NCI-H1436 (cell line): Measurements from ENCODE around the gene SEC16A.

Source experiments
- DNase-seq: peaks from one replicate; lab custom pipeline; 2025; lab: John Stamatoyannopoulos, UW

Gene SEC16A

DNA sequence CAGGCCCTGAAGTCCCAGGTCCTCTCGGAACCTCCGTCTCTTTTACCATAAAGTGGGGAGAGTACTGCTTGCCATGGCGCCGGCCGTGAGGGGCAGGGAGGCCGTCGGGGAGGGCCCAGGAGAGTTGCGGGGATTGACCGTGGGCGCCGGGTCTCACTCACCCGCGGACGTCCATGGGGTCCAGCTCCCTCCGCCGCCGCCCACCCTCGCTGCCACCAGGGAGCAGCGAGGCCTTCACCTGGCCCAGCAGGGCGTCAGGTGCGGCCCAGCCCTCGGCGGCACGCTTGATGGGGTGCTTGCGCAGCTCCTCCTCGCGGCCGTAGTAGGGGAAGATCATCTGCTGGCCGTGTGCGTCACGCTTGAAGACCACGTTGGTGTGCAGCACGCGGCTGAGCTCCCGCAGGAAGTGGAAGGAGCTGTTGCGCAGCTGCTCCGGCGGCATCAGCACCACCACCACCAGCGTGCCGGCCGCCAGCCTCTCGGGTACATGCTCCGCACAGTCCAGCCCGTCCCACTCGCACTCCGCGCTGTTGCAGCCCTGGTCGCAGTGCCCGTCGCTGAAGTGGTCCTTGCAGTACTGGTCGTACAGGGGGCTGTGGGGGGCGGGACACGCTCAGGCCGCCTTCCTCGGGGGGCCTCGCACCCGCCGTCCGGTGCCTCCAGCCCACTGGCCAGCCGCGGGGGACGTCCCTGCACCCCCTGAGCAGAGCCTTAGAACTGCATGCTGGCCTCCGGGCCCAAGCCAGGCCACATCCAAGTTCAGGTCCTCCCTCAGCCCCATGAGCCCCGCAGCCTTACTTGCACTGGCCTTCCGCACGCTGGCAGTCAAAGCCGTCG lies 21.9 kb upstream of the SEC16A start:
- no peak for DNase-seq

DNA sequence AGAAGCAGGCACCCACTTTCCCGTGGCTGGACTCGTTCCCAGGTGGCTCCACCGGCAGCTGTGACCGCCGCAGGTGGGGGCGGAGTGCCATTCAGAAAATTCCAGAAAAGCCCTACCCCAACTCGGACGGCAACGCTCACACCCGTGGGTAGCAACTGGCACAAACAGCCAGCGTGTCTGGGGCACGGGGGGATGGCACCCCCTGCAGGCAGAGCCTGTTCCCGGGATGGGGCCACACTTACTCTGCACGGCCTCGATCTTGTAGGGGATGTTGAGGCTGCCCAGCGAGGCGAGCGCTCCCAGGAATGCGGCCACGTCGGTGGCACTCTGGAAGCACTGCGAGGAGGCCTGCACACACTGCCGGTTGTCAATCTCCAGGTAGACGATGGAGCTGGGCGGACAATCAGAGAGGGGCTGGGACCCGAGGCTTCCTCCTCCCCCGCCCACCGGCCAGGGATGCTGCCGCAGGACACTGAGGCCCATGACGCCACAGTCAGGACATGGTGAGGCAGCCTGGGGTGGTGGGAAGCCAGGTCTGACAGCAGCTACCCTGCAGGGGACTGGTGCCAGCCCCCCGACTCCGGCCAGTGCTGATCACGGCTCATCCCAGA lies 20.2 kb upstream of the SEC16A start:
- no peak for DNase-seq

DNA sequence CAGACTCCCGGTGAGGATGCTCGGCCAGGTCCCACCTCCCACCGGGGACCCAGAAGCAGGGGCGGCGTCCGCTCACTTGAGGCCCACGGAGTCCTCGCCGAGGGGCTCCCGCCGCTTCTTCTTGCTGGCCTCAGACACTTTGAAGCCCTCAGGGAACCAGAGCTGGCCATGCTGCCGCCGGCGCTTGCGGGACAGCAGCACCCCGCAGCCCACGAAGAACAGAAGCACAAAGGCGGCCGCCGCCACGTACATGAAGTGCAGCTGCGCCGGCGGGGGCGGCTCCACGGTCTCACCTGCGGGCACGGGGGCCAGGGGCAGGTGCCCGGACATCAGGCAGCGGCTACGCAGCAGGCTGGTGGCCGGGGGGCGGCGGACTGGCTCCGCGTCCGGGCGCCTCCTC lies 19.4 kb upstream of the SEC16A start:
- no peak for DNase-seq

DNA sequence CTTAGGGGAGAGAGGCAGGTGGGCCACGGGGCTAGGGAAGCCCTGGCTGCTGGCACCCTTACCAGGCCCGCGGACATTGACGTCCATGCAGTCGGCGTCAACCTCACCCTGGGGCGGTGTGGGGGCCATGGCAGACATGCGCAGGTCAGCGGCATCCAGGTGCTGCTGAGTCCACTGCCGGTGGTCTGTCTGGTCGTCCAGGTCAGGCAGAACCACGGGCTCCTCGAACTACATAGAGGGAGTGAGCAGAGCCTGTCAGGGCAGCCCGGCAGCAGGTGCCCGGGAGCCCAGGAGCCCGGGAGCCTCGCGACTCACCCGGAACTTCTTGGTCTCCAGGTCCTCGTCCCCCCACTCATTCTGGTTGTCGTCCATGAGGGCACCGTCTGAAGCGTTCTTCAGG lies 18.8 kb upstream of the SEC16A start:
- DNase-seq, result no peak

DNA sequence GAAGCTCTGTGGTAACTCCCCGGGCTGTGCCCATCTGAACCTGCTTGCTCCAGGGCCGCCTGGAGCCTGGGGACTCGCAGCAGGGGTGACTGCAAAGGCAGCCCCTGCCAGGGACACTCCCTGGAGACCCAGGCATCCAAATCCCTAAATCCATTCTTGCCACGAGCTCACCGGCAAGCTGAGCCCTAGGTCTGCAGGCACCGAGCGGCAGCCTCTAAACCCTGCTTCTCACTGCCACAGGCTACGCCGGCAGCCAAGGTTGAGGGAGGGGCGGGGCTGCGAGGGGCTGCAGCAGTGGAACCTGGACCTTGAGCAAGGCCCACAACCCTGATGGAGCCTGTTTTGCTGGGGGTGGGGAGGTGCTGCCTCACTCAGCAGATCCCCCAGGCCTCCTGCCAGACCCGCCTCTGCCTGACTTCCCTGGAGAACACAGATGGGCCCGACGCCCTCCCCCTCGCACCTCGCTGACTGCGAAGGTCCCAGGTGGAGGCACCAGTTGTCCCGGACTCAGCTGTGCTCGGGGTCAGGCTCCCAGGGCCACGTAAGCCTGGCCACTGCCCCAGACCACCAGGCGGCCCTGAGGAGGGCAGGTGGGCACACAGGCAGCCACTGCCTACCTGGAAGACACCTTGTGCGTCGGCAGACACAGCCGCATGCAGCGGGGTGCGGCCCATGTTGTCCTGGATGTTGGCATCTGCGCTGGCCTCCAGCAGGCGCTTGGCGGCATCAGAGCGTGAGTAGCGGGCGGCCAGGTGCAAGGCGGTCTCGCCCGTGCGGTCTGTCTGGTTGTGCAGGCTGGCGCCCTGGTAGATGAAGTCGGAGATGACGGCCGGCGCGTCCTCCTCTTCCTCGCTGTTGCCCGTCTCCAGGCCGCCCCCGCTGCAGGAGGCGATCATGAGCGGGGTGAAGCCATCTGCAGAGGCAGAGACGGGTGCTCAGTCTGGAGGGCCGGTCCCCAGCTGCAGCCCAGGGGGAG lies 17.4 kb upstream of the SEC16A start:
- no peak for DNase-seq

DNA sequence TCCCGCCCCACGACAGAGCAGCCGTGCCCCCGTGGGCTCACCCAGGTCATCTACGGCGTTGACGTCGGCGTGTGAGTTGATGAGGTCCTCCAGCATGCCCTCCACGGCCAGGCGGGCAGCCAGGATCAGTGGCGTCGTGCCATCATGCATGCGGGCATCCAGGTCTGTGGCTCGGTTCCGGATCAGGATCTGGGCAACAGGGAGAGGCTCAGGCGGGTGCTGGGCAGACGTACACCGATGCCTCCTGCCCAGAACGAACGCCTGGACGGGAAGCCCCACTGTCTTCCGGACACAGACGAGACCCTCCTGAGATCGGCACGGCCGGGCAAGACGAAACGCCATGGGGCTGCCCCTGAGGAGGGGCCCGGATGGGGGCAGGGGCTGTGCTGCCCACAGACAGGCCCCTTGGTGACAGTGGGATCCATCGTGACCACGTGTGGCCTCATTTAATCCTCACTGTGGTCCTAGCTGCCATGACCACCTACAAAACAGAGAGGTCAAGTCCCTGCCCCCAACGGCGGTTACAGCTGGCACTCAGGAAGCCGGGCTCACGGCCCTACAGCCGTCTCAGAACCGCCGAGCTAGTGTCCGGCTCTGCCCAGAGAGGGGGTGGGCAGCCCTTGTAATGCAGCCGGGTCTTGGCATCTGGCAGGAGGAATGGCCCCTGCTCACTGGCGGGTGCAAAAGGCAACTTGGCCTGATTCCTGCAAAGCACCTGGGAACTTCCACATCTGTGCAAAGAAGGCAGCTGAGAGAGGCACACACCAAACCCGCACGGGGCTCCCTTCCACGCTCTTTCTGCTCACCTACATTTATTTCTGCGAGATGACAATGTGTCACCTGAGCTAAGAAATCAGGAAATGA lies 16.5 kb upstream of the SEC16A start:
- no peak for DNase-seq

DNA sequence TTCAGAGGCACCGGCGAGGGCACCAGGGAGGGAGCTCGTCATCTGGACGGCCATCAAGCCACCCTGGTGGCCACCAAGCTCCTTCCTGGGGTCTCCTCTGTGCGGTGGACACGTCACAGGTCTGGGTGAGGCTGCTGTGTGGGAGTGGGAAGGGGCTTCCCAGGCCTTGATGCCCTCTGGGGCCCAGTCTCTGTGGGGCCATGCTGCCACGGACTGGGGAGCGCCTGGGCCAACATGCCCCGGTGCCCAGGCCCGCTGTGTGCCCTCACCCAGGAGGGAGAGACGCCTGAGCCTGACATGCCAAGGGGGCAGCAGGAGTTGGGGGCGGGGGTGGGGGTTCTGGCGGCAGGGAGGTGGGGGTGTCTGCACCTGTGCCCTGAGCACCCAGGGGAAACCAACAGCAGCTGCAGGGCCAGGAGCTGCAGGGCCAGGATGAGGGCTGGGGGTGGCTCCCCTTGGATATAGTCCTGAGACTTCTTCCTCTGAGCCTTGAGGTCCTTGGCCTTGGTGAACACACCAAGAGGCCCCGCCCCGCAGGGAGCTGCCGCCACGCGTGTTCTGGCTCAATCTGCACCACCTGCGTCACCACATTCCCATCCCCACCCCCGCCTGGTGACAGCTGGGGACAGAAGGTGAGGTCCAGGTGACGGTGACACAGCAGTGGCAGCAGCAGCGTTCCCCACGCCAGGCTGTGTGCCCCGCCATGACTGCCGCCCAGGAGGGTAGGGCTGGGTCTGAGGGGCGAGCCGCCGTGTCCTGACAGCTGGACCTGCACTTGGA lies 15.3 kb upstream of the SEC16A start:
- no peak for DNase-seq

DNA sequence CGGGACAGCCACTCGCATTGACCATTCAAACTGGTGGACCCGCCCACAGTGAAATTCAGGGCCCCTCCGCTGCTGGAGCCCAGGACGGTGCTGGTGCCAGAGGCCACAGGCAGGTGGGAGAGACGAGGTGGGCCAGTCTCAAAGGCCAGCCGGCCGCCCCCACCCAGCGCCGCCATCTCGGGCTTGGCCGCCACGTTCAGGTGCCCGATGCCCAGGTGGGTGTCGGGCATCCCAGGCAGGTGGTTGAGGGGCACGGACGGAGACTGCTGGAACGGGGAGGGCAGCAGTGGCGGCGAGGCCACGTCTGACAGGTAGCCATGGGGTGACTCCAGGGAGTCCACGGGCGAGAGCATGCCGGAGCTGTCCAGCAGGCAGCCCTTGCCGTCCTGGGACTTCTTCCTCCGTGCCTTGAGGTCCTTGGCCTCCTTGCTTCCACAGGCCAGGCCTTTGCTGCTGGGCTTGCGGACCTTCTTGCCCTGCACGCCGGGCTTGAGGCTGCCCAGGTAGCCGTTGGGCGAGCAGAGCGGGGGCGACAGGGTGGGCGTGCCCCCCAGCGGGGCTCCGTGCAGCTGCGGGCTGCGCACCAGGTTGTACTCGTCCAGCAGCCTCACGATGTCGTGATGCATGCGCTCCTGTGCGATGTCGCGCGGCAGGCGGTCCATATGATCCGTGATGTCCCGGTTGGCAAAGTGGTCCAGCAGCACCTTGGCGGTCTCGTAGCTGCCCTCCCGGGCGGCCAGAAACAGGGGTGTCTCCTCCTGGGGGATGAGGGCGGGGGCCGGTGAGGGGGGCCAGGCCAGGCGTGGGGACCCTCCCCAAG lies 14.2 kb upstream of the SEC16A start:
- no peak for DNase-seq

DNA sequence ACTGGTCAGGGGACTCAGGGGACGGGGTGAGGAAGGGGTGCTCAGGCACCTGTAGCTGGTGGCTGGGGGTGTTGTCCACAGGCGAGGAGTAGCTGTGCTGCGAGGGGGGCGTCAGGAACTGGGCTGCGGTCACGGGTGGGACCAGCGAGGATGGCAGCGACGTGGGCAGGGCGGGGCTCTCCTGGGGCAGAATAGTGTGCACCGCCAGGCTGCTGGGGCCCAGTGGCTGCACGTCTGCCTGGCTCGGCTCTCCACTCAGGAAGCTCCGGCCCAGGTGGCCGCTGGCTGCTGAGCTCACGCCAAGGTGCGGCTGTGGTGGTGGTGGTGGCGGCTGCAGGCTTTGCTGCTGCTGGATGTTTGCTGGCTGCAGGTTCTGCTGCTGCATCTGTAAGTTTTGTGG lies 13.3 kb upstream of the SEC16A start:
- no peak for DNase-seq

DNA sequence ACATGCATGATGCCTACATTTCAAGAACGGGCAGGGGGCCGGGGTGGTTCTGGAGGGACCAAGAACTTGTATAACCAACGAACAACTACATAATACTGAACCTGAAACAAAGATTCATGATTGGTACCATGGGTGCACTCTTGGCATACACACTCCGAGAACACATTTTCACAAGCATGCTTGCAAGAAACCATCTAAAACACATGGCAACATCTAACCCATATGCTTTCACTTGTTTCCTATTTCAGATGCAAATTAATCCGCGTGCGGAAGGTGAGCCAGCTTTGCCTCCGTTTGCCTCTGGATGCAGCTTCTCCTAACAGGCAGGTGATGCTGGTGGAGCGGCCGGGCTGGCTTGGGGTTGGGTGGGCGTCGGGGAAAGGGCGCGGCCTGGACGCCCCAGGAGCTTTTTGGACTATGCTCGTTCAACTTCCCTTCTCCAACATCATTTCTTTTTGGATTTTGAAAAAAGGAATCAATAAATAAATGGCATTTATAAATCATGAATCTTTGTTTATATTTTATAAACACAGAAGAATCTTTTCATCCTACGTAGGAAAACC lies 12.5 kb upstream of the SEC16A start:
- DNase-seq, result no peak

DNA sequence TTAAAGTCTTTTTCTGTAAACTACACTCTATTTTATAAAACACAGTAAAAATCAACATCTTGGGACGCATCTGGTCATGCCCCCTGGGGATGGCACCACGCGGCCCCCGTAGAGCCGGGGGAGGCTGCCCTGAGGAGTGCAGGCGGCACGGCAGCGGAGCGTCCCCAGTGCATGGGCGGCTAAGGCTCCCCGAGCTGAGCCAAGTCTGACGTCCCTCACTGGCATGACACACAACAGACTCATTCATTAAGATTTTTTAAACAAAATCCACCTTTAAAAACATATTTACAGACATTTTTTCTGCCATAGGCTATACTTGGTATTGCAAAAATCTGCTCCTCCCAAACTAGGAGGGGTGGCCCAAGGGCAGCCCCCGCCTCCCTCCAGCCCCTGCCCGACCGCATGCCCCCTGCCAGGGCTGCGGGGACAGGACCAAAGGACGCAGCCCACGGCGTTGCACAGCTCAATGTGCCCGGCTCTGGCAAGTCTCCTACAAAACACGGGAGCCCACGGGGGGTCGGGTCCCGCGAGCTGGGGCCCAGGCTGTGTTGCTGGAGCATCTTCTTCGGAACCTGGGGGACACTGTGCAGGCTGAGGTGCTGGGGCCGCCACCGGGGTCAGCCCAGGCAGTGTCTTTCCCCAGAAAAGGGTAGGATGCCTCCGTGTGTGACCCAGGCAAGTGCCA lies 11.8 kb upstream of the SEC16A start:
- DNase-seq, result no peak

DNA sequence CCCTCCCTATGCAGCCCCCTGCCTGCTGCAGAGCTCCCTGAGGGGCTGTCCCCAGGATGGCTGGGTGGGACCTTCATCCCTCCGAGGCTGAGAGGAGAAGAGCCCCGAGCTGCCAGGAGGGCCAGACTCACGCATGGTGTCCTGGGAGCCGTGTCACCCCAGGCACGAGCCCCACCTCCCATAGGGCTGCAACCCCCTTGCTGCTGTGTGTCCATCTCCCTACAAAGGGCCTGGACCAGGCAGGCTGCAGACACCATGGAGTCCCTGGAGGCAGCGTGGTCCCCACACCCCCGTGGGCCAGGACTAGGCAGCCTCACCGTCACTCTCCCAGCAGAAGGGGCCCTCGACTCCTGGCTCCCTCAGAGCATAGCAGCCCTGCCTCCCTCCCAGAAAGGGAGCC lies 11.2 kb upstream of the SEC16A start:
- DNase-seq, result no peak

DNA sequence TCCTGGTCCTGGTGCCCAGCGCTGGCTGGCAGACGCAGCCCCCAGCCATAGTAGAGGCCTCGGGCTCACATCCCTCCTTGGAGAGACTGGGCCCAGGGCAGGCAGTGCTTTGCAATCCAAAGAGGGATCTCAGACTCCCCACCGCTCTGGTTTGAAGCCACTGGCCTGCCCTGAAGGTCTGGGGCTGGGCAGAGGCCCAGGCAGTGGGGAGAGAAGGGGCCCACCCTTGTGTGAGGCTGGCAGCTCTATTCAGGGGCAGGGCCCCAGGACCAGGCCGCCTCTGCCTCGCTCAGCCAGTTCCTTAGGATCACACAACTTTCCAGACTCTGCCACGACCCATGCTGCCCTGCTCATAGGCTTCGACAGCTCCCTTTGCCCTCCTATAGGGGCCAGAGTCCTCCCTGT lies 10.7 kb upstream of the SEC16A start:
- DNase-seq, result no peak

DNA sequence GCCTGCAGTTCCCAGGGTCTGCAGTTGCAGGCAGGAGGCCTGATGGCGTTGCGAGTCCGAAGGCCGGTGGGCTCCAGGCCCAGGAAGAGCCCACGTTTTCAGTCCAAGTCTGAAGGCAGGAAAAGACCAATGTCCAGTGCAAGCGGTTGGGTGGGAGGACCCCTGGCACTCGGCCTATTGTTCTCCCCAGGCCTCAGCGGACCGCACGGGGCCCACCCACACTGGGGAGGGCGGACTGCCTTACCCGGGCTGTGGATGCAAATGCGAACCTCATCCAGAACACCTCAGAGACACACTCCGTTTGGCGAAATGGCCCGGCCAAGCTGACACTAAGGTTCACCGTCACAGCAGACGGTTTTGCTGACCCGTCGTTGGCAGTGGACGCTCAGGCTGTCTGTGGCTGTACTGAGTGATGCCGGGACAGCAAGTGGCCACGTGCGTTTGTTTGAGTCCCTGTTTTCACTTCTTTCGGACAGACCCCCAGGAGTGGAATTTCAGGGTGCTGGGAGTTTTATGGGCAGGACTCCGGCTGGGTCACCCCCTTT lies 10.2 kb upstream of the SEC16A start:
- DNase-seq, result no peak

DNA sequence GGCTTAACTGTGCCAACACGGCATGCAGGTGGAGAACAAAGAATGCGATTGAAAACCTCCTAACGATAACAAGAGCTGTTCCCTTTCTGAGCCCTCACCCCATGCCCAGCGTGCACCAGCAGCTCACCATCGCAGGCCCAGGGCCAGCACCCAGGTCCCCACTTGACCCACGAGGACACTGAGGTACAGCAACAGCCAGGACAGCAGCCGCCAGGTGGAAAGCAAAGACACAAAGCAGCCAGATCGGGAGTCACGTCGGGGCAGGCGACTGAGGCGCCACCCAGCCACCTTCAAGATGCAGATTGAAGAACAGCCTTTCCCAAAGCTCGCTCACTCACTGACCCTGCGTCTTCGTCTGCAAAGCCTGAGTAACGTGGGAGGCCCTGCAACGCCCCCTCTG lies 6.9 kb upstream of the SEC16A start:
- no peak for DNase-seq

DNA sequence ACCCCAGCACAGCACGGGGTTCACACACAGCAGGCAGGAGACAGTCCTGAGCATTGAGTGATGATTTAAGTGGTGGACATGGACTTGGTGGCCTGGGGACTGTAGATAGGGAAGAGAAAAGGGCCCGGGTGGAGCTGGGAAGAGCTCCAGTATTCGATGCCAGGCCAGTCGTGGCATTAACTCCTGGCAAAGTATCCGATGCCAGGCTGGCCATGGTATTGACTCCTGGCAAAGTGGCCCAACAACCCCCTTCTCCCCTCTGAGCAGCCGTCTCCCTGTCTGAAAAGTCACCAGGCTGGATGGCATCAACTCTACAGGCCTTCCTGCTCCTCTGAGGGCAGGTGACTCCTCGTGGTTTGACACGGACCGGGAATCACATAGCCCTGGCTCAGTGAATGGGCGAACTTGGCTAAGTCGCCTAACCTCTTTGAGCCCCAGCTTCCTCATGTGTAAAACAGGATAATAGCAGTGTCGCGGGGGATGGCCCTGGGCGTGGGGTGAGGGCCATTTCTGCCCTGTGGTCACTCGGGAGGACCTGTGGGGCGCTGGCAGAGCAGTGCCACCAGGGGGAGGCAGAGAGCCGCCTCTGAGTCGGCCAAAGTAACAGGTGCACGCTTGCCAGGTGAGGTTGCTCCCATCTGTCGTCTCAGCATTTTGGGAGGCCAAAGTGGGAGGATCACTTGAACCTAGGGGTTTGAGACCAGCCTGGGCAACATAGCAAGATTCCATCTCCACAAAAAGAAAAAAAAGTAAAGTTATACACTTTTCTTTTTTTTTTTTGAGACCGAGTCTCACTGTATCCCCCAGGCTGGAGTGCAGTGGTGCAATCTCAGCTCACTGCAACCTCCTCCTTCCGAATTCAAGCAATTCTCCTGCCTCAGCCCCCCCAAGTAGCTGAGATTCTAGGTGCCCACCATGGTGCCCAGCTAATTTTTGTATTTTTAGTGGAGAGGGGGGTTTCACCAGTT lies 5.7 kb upstream of the SEC16A start:
- peak; percentile 40 for DNase-seq

DNA sequence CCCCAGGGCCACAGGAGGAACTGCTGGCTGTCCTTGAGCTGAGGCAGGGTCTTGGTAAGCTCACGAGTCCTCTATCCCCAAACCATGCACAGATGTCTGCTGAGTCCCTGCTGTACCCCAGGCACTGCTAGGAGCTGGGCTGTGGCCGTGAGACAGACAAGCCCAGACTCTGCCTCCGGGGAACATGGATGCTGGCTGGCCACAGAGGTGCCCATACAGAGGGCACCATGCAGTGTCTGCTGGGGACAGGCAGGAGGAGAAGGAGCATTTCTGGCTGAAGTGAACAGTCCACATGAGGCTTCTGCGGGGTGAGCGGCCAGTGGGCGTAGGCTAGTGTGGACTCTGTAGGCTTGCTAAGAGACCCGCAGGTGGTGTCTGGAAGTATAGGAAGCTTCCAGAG lies 4.8 kb upstream of the SEC16A start:
- DNase-seq, result no peak
